CD4-positive, alpha-beta T cell treated with Interleukin-15 for 4 hours (primary cell): Measurements from ENCODE around the gene NR1D2.

Experiments
- DNase-seq: peaks from one replicate; pipeline ENCODE4 v3.0.0-alpha.2; 2020; ENCODE audit warnings: low spot score

The NR1D2 gene

GRCh38 chr3:23966328-23966727 is 21.2 kb downstream of the NR1D2 start:
- DNase-seq = no peak

GRCh38 chr3:23968463-23969184 is 23.5 kb downstream of the NR1D2 start:
- no peak for DNase-seq

DNA sequence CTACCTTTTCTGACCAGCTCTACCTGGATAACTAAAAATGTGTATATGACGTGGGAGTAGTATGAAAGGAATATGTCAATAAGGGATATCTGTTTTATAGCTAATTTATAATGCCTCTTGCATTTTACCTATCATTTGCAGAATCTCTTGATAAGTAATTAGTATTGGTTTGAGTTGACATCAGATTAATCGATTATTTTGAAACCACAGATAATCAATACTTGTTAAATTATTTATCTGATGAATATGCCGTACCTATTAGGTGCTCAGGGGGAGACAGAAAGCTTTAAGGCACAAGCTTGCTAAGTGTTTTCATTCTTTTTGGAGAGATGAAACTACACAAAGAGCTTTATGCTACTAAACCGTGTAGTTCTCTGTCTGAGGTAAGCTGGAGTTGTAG is 24.3 kb downstream of the NR1D2 start:
- no peak for DNase-seq

DNA sequence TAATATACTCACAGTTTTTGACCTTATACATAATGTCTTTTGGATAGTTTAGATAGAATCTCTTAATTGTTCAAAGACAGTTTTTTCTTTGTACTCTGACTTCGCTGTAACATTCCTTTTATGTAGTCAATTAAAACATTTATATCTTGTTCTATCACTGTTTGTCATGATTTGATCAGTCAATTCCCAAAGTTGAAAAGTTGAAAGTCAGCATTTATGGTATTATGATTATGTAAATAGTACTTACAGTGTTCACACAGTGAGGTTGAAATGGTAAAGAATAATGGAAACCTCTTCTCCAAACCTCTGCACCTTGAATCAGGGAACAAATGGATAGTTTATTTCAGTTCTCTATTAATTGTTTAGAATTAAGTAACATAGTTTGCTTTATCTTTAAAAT is 26.6 kb downstream of the NR1D2 start:
- no peak for DNase-seq

DNA sequence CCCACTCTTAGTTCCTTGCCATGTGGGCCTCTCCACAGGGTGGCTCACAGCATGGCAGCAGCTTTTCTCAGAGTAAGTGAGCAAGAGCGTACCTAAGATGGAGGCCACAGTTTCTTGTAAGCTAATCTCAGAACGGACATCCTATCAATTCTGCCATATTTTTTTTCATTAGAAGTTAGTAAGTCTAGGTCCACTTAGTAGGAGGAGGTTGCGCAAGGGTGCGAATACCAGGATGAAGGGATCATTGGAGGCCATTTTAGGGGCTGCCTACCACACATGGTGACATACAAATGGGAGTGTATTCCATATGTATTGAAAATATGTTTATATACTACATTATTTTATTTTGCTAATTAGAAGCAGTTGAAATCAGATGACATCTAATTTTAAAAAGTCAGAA is 31.5 kb downstream of the NR1D2 start:
- no peak for DNase-seq

- no peak for DNase-seq
Observed at GRCh38 chr3:23979569-23979968, 34.5 kb downstream of the NR1D2 start.

- DNase-seq = no peak
Observed at GRCh38 chr3:23981136-23981535, 36.0 kb downstream of the NR1D2 start.

DNA sequence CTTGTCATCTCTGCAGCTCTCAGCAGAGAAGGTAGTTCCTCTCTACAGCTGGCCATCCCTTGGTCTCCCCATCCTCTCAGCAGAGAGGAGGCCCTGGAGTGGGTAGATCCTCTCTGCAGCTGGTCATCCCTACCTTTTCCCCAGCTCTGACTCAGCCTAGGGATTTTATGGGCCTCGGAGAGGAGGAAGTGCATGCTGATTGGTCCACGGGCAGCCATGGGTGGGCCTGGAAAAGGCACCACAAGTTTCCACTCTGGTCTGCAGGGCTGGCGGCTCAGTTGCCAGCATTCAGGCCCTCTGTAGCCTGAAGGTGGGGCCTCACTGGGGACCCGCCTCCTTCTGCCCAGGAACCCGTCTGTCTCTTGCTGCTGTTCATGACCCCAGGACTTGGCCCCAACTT is 36.9 kb downstream of the NR1D2 start:
- DNase-seq = no peak

- no peak for DNase-seq
Observed at GRCh38 chr3:23984934-23985333, 39.8 kb downstream of the NR1D2 start.

GRCh38 chr3:23985747-23986544 is 40.9 kb downstream of the NR1D2 start:
- no peak for DNase-seq

DNA sequence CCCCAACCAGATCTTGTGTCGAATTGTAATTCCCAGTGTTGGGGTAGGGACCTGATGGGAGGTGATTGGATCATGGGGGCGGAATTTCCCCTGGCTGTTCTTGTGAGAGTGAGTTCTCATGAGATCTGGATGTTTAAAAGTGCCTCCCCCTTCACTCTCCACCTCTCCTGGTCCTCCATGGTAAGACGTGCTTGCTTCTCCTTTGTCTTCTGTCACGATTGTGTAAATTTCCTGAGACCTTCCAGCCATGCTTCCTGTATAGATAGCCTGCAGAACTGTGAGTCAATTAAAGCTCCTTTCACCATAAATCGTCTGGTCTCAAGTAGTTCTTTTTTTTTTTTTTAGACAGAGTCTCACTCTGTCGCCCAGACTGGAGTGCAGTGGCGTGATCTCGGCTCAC is 42.3 kb downstream of the NR1D2 start:
- no peak for DNase-seq

DNA sequence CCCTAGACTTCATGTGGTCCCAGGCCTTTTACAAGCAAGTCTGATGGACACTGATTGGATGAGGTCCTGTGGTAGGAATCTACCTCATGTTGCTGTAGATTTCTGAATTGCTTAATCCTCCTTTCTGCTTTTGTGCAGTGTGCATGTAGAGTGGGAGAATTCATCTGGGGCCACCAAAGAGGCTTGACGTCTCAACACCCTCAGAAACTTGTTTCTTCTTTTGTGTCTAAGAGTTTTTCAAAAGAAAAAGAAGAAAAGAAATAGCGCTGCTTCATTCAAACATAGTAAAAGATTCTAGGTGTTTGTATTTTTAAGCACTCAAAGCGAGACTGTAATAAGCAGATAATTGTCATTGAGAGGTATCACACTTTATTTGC is 46.2 kb downstream of the NR1D2 start:
- no peak for DNase-seq

DNA sequence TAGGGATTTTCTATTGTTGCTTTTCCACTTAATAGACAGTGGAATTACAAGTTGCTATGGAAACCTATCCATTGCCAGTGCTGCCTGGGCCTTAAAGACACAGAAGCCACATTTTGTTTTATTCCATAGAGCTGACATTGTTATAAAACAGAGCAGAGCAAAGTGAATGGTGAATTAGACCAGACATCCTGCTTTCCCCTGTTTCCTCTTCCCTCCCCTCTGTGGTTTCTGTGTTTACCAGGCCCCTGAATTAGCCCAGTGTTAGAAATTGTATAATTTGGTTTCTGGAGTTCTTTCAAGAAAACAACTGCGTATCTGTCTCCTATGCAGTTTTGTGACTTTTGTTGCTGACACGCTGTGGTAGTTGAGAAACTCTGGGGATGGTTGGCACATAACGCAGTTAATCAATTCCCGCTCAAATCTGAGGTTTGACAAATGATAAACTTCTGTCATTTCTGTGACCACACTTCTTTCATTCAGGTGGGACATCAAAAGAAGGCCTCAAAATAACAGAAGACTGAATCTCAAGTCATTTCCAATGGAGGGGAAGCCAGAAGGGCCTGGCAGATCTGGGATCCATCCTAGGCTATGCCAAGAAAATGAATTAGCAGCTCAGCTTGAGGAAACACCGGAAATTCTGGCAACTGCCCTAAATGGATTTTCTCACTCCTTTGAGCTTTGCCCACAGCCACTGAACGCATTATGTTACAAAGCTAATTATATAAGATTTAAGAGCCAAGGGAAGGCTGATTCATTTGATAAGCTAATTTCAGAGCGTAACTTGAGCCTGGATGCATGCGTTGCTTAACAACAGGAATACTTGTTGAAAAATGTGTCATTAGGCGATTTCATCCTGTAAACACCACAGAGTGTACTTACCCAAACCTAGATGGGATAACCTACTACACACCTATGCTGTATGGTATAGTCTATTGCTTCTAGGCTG is 46.9 kb downstream of the NR1D2 start:
- DNase-seq = no peak

DNA sequence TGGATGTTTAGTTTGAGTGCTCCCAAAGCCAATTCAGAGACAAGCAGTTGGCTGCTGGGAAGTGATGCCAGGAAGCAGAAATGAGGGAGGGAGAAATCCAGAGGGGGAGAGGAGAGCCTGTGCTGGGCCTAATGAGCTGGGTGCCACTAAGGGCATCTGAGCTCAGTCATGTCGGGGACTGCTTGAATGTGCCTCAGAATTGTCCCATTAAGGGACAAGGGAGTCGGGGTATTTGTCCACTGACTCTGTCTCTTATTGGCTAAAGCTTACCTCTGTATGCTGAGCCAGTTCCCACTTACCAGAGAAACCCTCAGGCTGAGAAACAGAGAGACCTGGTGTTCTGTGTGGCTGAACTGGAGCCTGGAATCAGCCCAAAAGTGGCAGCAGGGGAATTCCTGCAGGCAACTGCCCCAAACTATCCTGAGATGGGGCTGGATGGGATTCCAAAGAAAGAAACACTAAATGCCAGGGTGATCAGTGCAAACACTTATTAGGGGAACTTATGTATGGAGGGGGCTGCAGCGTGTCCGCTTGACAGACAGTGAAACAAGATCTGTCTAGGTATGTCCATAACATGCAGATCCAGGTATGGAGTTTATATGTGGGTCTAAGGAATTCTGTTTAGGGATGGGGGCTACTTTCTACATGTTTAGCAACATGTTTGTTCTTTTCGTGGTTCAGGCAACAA is 48.6 kb downstream of the NR1D2 start:
- no peak for DNase-seq

DNA sequence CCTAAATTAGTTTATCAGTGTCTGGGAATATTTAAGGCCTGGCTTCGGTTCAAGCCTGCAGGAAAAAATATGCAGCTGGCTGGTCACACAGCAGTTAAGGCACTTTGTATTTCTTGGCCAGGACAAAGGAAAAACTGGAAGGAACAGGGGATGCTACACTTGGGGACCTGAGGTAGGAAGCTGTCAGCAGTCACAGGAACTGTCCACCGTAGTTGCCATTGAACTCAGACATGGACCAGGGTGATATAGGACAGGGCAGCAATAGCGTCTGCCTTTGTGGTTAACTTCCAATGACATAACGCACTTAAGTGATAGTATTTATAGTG is 49.1 kb downstream of the NR1D2 start:
- no peak for DNase-seq

DNA sequence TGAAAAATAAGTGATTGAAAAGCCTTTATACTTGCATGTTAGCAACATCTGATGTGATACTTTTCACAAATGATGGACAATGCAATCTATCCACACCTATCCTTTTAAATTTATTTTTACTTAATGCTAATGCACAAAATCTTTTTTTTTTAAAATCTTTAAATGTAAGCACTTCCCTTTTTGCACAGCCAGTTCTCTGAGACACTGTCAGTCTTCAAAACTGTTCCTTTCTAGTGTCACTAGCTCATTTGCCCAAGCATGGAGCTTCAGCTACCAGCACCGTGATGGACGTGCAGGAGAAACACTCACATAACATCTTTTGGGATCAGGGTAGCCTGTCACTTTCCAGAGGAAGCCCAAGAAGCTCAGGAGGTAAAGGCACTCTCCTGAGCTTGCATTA is 50.1 kb downstream of the NR1D2 start:
- no peak for DNase-seq

DNA sequence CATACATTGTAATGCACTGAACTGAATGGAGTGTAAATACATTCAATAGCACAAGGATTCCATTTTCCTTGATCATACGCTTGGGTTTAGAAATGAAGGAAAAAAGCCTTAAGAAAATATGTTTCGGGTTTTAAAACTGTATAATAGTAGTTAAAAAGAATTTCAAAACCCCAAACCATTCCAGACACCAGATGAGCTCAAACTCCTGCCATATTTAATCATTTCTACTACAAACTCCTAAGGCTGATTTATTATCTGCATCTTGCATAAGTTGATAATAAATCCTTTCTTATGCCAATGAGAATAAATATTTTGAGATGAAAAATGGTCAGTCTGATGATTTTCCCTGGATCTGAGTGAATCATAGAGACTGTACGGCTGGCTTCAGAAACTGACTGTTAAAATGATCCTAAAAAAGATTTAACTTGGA is 51.0 kb downstream of the NR1D2 start:
- DNase-seq = no peak

- DNase-seq = peak; percentile 51
Observed at GRCh38 chr3:23999012-23999641, 54.0 kb downstream of the NR1D2 start.

- no peak for DNase-seq
Observed at GRCh38 chr3:24002129-24002528, 57.0 kb downstream of the NR1D2 start.

DNA sequence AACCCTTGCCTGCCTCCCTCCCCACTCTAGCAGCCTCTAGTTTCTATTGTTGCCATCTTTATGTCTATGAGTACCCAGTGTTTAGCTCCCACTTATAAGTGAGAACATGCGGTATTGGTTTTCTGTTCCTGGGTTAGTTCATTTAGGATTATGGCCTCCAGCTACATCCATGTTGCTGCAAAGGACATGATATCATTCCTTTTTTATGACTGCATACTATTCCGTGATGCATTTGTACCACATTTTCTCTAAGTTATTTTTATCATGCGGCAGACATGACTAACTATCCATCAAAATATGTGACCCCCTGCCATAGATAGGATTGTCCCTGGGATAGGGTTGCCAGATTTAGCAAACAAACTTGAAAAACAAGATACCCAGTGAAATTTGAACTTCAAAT is 58.4 kb downstream of the NR1D2 start:
- no peak for DNase-seq

GRCh38 chr3:24004171-24004938 is 59.3 kb downstream of the NR1D2 start:
- no peak for DNase-seq
